Measurements from ENCODE around the gene BCL2A1. TPM values are rescaled to one million over a fixed set of nuclear protein-coding genes. Genes with fewer than 3 reads are reported as not detected.

BCL2A1 gene
- total and polyA plus RNA-seq, 2 experiments from 2014 or later: 0.18 TPM; not detected in 1

GRCh38 chr15:79990280-79990996 lies 19.4 kb upstream of the BCL2A1 start:
- Histone ChIP-seq H3K4me3 (no peak overlapping the region), H3K27ac (no peak overlapping the region), H3K27me3 (no peaks in the 10 kb centered on the region), H3K9me3 (ENCODE audit: low read depth) (no peaks in the 10 kb centered on the region), H3K4me1 (ENCODE audit: low read depth) (no peaks in the 10 kb centered on the region), H3K36me3 (no peaks in the 10 kb centered on the region)
- DNase-seq (ENCODE audit: low read depth in 1 of 2, low spot score in 1 of 2): no peak
- no peak for TF ChIP-seq CTCF (IDR thresholded peaks at IDR 0.05; ENCODE audit: low read depth, low read length)

GRCh38 chr15:79989682-79990081 lies 18.7 kb upstream of the BCL2A1 start:
- H3K27me3 ChIP-seq: no peaks in the 10 kb centered on the region
- TF ChIP-seq CTCF (IDR thresholded peaks at IDR 0.05; ENCODE audit: low read depth, low read length): no peak
- DNase-seq (ENCODE audit: low read depth in 1 of 2, low spot score in 1 of 2): peak in 1 of 2 donors; percentile 53
- no peaks in the 10 kb centered on the region for H3K36me3 ChIP-seq
- no peak overlapping the region for H3K27ac ChIP-seq
- no peak overlapping the region for H3K4me3 ChIP-seq
- no peaks in the 10 kb centered on the region for H3K9me3 ChIP-seq (ENCODE audit: low read depth)
- H3K4me1 ChIP-seq (ENCODE audit: low read depth): no peaks in the 10 kb centered on the region

DNA sequence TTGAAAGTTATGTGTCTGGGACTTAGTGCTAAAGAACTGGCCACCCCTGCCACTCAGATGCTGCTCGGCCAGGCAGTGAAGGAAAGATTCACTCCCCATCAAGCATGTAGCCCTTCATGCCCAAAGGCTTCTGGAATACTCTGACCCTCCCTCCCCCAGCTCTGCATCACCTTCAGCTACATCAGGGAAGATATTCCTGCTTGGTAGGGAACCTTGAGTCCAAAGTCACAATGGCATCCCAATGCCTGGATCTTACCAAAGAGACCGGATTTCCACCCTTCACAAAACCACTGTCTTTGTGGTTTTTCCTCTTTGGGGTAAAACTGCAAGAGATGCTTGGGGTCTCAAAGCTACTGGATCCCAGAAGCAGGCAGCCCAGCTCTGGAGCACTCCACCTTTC lies 18.2 kb upstream of the BCL2A1 start:
- Histone ChIP-seq H3K4me3 (no peak overlapping the region), H3K27ac (no peak overlapping the region), H3K4me1 (ENCODE audit: low read depth) (no peaks in the 10 kb centered on the region), H3K27me3 (no peaks in the 10 kb centered on the region), H3K36me3 (no peaks in the 10 kb centered on the region), H3K9me3 (ENCODE audit: low read depth) (no peaks in the 10 kb centered on the region)
- no peak for DNase-seq (ENCODE audit: low read depth in 1 of 2, low spot score in 1 of 2)
- no peak for TF ChIP-seq CTCF (IDR thresholded peaks at IDR 0.05; ENCODE audit: low read depth, low read length)

DNA sequence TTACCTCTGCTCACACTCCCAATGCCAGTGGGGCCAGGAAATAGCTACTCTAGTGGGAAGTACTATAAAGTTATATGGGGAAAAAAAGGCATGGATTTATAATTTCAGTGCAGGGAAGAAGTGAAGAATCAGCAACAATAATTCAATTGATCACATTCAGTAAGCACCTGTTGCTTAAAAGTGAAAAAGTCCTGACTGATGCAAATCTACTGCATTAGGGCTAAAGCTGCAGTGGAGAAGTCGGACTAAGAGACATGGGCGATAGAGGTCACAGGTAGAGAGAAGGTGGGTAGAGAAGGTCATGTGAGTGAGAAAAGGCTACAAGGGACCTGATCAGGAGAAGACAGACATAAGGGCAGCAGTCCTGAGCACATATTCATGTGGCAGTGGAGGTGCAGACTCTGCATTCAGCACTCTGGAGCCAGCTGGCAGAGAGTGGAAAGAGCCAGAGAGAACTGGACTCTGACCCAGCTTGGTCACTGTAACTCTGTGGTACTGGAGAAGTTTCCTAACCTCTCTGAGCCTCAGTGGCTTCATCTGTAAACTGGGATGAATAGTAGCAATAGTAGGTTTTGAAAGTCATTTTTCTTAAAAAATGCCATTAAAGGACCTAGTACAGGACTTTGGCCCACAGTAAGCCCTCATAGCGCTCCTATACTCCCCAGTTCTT lies 17.6 kb upstream of the BCL2A1 start:
- no peak overlapping the region for H3K27ac ChIP-seq
- H3K27me3 ChIP-seq: no peaks in the 10 kb centered on the region
- no peak overlapping the region for H3K4me3 ChIP-seq
- no peak for DNase-seq (ENCODE audit: low read depth in 1 of 2, low spot score in 1 of 2)
- H3K4me1 ChIP-seq (ENCODE audit: low read depth): no peaks in the 10 kb centered on the region
- no peak for TF ChIP-seq CTCF (IDR thresholded peaks at IDR 0.05; ENCODE audit: low read depth, low read length)
- no peaks in the 10 kb centered on the region for H3K9me3 ChIP-seq (ENCODE audit: low read depth)
- H3K36me3 ChIP-seq: no peaks in the 10 kb centered on the region

GRCh38 chr15:79987969-79988368 lies 17.0 kb upstream of the BCL2A1 start:
- Histone ChIP-seq H3K4me1 (ENCODE audit: low read depth) (no peaks in the 10 kb centered on the region), H3K36me3 (no peaks in the 10 kb centered on the region), H3K27me3 (no peaks in the 10 kb centered on the region), H3K4me3 (no peak overlapping the region), H3K9me3 (ENCODE audit: low read depth) (no peaks in the 10 kb centered on the region), H3K27ac (no peak overlapping the region)
- no peak for TF ChIP-seq CTCF (IDR thresholded peaks at IDR 0.05; ENCODE audit: low read depth, low read length)
- no peak for DNase-seq (ENCODE audit: low read depth in 1 of 2, low spot score in 1 of 2)

Data from cardiac muscle cell (in vitro differentiated cells and primary cell).